CD4-positive, alpha-beta T cell treated with Interleukin-17A for 4 hours (primary cell): ENCODE data around the gene PRPF8.
A peak's percentile ranks its signal among the peaks of the same experiment; 100 is the strongest.
"Not testable (repeated sequence)": the region's sequence is repeated elsewhere in the genome, so short reads cannot be mapped to it uniquely, and the experiment has no call there.

ENCODE experiments used
- DNase-seq: peaks from one replicate; pipeline ENCODE4 v3.0.0-alpha.2; 2020; ENCODE audit warnings: mixed read lengths

PRPF8 gene

GRCh38 chr17:1716076-1716911 lies 31.6 kb upstream of the PRPF8 start:
- DNase-seq, result peak; percentile 100

- no peak for DNase-seq
Measured at GRCh38 chr17:1715803-1716075, 31.1 kb upstream of the PRPF8 start.

DNA sequence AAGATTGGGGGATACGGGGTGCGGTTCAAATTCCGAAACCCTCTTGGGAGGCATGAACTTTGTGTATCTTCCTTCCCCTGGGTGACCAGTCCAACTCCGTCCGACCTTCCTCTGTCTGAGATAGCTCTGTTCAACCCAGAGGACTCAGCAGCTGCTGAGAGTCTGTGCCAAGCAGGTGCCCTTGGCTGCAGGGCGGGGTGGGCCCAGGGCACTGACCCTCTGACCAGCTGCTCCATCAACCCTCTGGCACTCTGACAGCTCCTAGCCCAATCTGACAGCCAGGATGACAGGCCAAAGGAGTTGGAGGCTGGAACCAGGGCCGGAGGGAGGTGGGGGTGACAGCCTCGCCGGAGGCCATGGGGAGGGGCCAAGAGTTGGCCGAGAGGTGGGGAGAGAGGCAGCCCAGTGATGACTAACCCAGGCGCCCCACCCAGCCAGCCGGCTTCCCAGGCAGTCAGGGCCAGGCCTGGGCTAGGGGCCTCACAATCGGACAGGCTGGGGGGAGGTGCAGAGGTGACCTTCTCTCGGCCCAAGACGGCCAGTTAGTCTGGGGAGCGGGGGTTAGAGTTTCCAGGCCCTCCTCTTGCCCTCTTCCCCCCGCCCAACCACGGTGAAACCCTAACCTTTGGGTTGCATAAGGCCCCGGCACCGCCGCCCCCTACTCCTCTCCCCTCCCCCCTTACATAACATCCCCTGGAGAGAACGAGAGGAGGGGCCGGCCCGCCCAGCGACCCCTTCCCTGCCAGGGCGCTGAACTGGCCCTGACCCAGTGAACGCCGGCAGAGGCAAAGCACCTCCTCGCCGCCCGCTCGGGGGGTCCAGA lies 30.5 kb upstream of the PRPF8 start:
- peak; percentile 64 for DNase-seq

DNA sequence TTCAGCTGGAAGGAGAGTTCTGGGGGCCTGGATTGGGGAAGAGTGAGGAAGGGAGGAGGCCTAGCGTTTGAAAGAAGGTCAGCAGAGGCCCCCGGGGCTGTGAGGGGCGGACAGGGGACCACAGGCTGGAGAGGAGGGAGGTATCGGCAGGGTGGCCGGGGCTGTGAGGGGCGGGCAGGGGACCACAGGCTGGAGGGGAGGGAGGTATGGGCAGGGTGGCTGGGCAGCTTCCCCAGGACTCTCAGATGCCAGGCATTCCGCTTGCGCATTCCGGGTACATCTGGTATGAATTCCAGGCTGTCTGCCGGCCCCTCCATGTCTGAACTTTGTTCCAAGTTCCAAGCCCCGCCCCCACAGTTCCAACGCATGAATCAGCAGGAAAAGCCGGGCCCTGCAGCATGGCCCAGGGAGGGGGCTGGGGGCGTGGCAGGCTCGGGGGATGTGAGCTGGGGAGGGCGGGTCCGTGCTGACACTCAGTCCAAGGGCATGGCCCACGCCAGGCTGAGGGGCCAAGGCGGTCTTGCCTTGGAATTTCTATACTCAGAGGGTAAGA lies 29.8 kb upstream of the PRPF8 start:
- peak; percentile 45 for DNase-seq

DNA sequence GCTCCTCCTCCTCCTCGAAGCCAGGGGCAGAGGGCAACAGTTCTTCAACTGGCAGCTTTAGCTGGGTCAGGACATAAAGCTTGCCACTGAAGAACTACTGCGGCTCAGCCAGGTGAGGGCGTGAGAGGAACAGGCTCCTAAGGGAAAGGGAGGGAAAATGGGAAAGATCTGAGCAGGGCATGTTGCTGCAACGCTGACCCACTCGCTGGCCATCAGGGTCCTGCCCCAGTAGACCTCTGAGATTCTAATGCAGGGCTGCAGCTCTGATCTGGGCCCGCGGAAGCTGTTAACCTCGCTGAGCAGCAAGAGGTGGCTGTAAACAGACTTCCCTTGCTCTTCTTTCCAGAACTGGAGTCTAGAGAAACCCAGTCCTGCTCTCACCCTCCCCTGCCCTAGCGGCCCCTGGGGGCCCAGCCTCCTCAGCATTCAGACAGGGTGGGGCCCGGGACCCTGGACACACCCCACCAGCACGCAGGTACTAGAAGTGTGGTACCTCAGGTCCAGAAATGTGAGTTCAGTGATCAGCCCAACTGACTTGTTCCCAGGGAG lies 29.3 kb upstream of the PRPF8 start:
- no peak for DNase-seq

- DNase-seq, result no peak
Measured at GRCh38 chr17:1713160-1713877, 28.7 kb upstream of the PRPF8 start.

DNA sequence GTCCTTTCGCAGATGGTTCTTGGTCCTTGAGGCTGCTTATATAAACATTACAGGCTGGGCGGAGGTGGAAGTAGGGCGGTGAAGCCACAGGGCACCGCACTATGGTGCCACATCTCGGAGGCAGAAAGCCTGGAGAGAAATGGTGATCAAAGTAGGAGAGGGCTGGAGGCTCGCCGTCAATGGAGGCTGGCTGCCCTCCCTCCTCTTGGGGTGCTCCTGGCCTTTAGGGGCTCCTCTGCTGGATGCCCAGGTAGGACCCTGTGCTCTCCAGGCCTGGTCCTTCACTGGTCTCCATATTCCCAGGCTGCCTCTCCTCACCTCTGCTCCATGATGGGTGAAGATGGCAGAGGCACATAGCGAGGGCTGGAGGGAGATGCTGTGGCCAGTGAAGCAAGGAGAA lies 27.6 kb upstream of the PRPF8 start:
- no peak for DNase-seq

GRCh38 chr17:1711804-1712203 lies 27.1 kb upstream of the PRPF8 start:
- DNase-seq, result no peak

DNA sequence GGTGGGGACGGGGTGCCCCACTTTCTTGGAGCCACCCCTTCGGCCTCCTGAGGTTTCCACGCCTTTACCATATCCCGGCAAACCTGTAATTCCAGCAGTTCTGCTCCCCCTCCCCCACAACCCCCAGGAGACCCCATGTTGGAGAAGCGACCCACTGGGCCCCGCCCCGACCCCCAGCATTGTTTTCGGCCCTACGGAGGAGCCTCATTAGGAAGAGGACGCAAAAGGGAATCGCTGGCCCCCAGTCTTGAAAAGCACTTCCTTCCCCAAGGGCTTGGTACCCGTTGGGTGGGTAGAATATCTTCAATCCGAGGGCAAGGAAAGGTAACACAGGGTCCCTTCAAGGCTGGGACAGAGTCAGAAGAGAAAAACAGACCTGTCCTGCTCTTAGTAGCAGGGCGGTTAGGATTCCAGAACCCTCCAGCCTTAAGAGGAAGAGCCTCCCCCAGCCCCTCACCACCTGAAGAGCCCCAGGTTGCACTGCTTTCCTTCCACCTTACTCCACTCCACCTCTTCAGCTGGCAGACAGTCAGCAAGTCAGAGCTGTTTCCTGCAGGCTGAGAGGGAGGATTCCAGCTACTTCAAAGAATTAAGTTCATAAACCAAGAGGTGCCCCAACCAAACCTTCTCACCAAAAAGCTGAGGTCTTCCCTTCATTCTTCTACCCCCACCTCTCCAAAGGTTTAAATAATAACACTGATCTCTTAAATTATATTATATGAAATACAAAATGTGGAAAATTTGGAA lies 26.3 kb upstream of the PRPF8 start:
- DNase-seq, result peak; percentile 30

- DNase-seq, result peak; percentile 30
Measured at GRCh38 chr17:1709971-1710806, 25.5 kb upstream of the PRPF8 start, which contains the start of gene TLCD2. TSS of gene TLCD2 (minus strand) at chr17:1710377. CDS start at chr17:1710242, 135 bp downstream.

GRCh38 chr17:1709403-1709951 lies 24.8 kb upstream of the PRPF8 start:
- no peak for DNase-seq

- not testable (repeated sequence) for DNase-seq
Measured at GRCh38 chr17:1708791-1709346, 24.2 kb upstream of the PRPF8 start.

- DNase-seq, result no peak
Measured at GRCh38 chr17:1707107-1707506, 22.4 kb upstream of the PRPF8 start.

- no peak for DNase-seq
Measured at GRCh38 chr17:1705004-1705403, 20.3 kb upstream of the PRPF8 start.

GRCh38 chr17:1703063-1703462 lies 18.4 kb upstream of the PRPF8 start:
- no peak for DNase-seq

DNA sequence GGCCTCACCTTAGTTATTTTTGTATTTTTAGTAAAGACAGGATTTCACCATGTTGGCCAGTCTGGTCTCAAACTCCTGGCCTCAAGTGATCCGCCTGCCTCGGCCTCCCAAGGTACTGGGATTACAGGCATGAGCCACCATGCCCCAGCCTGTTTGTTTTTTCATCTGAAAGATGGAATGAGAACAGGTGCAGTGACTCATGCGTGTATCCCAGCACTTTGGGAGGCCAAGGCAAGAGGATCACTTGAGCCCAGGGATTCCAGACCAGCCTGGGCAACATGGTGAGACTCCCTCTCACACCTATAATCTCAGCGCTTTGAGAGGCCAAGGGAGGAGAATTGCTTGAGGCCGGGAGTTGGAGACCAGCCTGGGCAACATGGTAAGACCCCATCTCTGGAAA lies 15.2 kb upstream of the PRPF8 start:
- DNase-seq, result not testable (repeated sequence)

DNA sequence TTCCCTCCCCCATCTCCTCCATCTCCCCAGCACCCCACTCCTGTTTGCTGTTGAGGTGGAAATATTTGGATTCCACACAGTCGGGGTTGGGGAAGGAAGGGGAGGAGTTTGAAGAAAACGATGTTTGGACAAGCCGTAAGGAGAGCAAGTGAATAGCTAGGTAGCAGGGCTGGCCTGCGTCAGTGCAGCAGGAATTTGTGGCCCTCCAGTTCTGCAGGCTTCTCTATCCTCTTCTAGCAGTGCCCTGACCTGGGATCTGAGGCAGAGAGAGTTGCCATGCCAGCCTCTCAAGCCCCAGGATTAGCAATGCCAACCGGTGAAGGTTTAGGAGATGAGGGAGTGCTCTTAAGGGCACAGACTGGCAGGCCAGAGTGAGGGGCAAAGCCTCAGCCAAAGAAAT lies 13.0 kb upstream of the PRPF8 start:
- no peak for DNase-seq

GRCh38 chr17:1695365-1695764 lies 10.7 kb upstream of the PRPF8 start:
- DNase-seq, result no peak

DNA sequence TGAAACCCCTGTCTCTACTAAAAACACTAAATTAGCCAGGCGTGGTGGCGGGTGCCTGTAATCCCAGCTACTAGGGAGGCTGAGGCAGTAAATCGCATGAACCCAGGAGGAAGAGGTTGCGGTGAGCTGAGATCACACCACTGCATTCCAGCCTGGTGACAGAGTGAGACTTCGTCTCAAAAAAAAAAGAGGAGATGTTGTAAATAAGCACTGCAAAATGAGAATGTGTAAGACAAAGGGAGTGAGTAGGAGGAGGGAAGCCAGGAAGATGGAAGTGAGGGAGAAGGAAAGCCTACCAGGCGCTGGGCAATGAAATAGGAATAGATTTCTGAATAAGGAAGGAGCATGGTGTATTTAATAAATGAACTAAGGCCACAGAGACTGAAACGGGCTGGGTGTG lies 8.7 kb upstream of the PRPF8 start:
- DNase-seq, result no peak

GRCh38 chr17:1690544-1691221 lies 6.0 kb upstream of the PRPF8 start:
- DNase-seq, result no peak
